ENCODE data around the gene SLC34A1. TPM values are rescaled to one million over a fixed set of nuclear protein-coding genes. Genes with fewer than 3 reads are reported as not detected.

The SLC34A1 gene
- total and polyA plus RNA-seq, 2 of the 13 experiments (the other 11 are each of a cell fraction or from before 2014, with no cell fraction given) = 0.03 to 0.20 TPM

DNA sequence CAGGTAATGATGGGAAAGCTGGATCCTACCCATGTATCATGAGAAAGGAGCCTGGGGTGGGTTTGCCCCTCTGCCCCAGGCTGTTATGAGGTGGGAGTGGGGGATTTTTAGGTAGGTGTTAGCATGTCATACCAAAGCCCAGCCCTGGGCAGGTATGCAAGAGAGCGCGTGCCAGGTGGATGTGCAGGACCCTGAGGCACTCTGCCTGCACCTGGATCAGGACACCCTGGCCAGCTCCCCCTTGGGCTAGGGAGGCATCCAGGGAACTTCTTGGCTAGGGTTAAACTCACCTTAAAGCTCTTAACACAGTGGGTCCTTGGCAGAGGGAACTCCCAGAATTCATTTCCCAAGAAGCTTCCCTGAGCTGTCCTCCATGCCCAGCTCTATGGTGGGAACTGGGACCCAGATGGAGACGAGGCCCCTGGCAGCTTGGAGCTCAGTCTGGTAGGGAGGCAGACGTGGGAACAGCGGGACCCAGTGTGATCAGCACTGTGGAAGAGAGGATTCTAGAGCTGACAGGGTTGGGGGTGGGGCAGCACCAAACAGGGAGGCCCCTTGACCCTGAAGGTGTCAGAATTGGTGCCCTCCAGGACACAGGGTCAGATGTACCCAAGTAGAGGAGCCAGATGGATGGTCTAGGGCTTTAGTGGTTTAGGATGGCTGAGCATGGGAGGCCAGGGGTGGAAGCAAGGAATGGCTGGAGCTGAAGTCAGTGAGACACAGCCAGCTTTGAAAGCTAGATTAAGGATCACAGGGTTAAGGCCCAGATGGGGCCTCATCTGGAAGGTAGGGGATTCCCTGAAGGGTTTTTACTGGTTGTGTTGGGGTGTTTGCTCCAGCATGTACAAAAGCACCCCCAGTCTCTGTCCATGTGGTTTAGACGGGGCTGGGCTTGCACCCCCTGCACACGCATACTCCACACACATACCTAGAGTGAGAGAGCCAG is 60.1 kb downstream of the SLC34A1 start (continued):
- TF ChIP-seq, protein P1, sequence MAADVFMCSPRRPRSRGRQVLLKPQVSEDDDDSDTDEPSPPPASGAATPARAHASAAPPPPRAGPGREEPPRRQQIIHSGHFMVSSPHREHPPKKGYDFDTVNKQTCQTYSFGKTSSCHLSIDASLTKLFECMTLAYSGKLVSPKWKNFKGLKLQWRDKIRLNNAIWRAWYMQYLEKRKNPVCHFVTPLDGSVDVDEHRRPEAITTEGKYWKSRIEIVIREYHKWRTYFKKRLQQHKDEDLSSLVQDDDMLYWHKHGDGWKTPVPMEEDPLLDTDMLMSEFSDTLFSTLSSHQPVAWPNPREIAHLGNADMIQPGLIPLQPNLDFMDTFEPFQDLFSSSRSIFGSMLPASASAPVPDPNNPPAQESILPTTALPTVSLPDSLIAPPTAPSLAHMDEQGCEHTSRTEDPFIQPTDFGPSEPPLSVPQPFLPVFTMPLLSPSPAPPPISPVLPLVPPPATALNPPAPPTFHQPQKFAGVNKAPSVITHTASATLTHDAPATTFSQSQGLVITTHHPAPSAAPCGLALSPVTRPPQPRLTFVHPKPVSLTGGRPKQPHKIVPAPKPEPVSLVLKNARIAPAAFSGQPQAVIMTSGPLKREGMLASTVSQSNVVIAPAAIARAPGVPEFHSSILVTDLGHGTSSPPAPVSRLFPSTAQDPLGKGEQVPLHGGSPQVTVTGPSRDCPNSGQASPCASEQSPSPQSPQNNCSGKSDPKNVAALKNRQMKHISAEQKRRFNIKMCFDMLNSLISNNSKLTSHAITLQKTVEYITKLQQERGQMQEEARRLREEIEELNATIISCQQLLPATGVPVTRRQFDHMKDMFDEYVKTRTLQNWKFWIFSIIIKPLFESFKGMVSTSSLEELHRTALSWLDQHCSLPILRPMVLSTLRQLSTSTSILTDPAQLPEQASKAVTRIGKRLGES (CRISPR knock-in tag; IDR thresholded peaks at IDR 0.05; ENCODE audit: borderline replicate concordance) = no peak
- TF ChIP-seq, protein P2, sequence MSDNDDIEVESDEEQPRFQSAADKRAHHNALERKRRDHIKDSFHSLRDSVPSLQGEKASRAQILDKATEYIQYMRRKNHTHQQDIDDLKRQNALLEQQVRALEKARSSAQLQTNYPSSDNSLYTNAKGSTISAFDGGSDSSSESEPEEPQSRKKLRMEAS (IDR thresholded peaks at IDR 0.05) = 0 out of 2 replicates have a peak, but pooled peaks have one; percentile 8
- TF ChIP-seq GLI4 (CRISPR knock-in tag; IDR thresholded peaks at IDR 0.05; ENCODE audit: borderline replicate concordance) (no peak), POLR2G (IDR thresholded peaks at IDR 0.05; ENCODE audit: low read depth, low read length) (peak; percentile 28), DNMT1 (CRISPR knock-in tag; IDR thresholded peaks at IDR 0.05) (no peak), USF2 (IDR thresholded peaks at IDR 0.05; ENCODE audit: low read depth, low read length) (no peak), USF2 (CRISPR knock-in tag; IDR thresholded peaks at IDR 0.05; ENCODE audit: borderline replicate concordance) (no peak), ZNF710 (CRISPR knock-in tag; IDR thresholded peaks at IDR 0.05; ENCODE audit: borderline replicate concordance) (no peak), RBM22 (optimal IDR thresholded peaks at IDR 0.05; ENCODE audit: low read length) (peak; percentile 17), GRHL1 (CRISPR knock-in tag; conservative IDR thresholded peaks at IDR 0.05) (no peak), FOXP1 (IDR thresholded peaks at IDR 0.05) (no peak), FOXP1 (CRISPR knock-in tag; IDR thresholded peaks at IDR 0.05) (no peak), ATF1 (CRISPR knock-in tag; IDR thresholded peaks at IDR 0.05) (no peak), NR2F2 (IDR thresholded peaks at IDR 0.05; ENCODE audit: borderline replicate concordance, low read depth) (no peak), TEAD3 (CRISPR knock-in tag; optimal IDR thresholded peaks at IDR 0.05; ENCODE audit: borderline replicate concordance) (peak; percentile 18), DRAP1 (CRISPR knock-in tag; IDR thresholded peaks at IDR 0.05) (no peak)
- TF ChIP-seq, protein P3, sequence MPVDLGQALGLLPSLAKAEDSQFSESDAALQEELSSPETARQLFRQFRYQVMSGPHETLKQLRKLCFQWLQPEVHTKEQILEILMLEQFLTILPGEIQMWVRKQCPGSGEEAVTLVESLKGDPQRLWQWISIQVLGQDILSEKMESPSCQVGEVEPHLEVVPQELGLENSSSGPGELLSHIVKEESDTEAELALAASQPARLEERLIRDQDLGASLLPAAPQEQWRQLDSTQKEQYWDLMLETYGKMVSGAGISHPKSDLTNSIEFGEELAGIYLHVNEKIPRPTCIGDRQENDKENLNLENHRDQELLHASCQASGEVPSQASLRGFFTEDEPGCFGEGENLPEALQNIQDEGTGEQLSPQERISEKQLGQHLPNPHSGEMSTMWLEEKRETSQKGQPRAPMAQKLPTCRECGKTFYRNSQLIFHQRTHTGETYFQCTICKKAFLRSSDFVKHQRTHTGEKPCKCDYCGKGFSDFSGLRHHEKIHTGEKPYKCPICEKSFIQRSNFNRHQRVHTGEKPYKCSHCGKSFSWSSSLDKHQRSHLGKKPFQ (CRISPR knock-in tag; IDR thresholded peaks at IDR 0.05; ENCODE audit: insufficient replicate concordance) = no peak
